Measurements from ENCODE around the gene HIVEP3.

- TF ChIP-seq CTCF (IDR thresholded peaks at IDR 0.05; ENCODE audit: low read length) = no peak
- no peak for TF ChIP-seq EZH2 (IDR thresholded peaks at IDR 0.05; ENCODE audit: borderline replicate concordance, low read length)
Measured at GRCh38 chr1:41560931-41561330, 357.8 kb downstream of the HIVEP3 start.

Measured in OCI-LY1 (cell line).